Liver (tissue), 9 donors: ENCODE results near the gene NAMPT. TPM values are rescaled to one million over a fixed set of nuclear protein-coding genes. Genes with fewer than 3 reads are reported as not detected.
A peak's percentile ranks its signal among the peaks of the same experiment; 100 is the strongest.

Experiments
- DNase-seq: peaks from one replicate; pipeline ENCODE4 v3.0.0-alpha.2; 2017; ENCODE audit warnings: low spot score
- H3K27ac ChIP-seq, 2 donors: one replicate each; pipeline ENCODE4 v1.7.0; 2013; ENCODE audit warnings: inconsistent platforms in 2 of 2, low read length in 2 of 2, control low read depth in 1 of 2, low read depth in 1 of 2, mild to moderate bottlenecking in 1 of 2
- H3K27me3 ChIP-seq, 4 donors: one replicate each; pipeline versions ENCODE4 v1.6.1 to v1.7.0; 2013; ENCODE audit warnings: low read length in 3 of 4, inconsistent platforms in 1 of 4, mild to moderate bottlenecking in 1 of 4, moderate library complexity in 1 of 4; ENCODE audit not compliant: control insufficient read depth in 4 of 4, insufficient read depth in 4 of 4
- H3K36me3 ChIP-seq, 4 donors: one replicate each; pipeline versions ENCODE4 v1.6.1 to v1.7.0; 2013; ENCODE audit warnings: low read length in 3 of 4, mild to moderate bottlenecking in 3 of 4, low read depth in 1 of 4, moderate library complexity in 1 of 4; ENCODE audit not compliant: control insufficient read depth in 4 of 4, insufficient read depth in 3 of 4
- H3K4me1 ChIP-seq, 4 donors: one replicate each; pipeline versions ENCODE4 v1.6.1 to v1.7.0; 2013; ENCODE audit warnings: low read length in 3 of 4, mild to moderate bottlenecking in 3 of 4, moderate library complexity in 1 of 4; ENCODE audit not compliant: control insufficient read depth in 4 of 4, insufficient read depth in 4 of 4
- H3K4me3 ChIP-seq, 3 donors: one replicate each; pipeline versions ENCODE4 v1.6.1 to v1.7.0; 2013; ENCODE audit warnings: low read length in 3 of 3, control low read depth in 1 of 3, low read depth in 1 of 3, mild to moderate bottlenecking in 1 of 3
- H3K9ac ChIP-seq, 2 donors: one replicate each; pipeline ENCODE4 v1.7.0; 2013; ENCODE audit warnings: low read length in 2 of 2, mild to moderate bottlenecking in 2 of 2, moderate library complexity in 2 of 2, control low read depth in 1 of 2, low read depth in 1 of 2
- H3K9me3 ChIP-seq, 4 donors: one replicate each; pipeline versions ENCODE4 v1.6.1 to v1.7.0; 2013; ENCODE audit warnings: low read length in 3 of 4; ENCODE audit not compliant: control insufficient read depth in 4 of 4
- CTCF ChIP-seq: fragments of 150-350 bp; IDR thresholded peaks from 2 replicates; pipeline ENCODE4 v1.5.1; 2017; ENCODE audit warnings: improper control_type of control experiment, low read depth, low read length; ENCODE audit not compliant: missing input control
- EGR1 ChIP-seq, 2 donors: IDR thresholded peaks; 2 replicates each; pipeline ENCODE4 v1.6.1; 2016 to 2018; ENCODE audit warnings: antibody characterized with exemption in 2 of 2, low read depth in 2 of 2
- FOXA1 ChIP-seq: IDR thresholded peaks from 2 replicates; pipeline ENCODE4 v1.6.1; 2016; ENCODE audit warnings: antibody characterized with exemption
- FOXA2 ChIP-seq: IDR thresholded peaks from 2 replicates; pipeline ENCODE4 v1.6.1; 2016; ENCODE audit warnings: antibody characterized with exemption
- GABPA ChIP-seq, 2 donors: IDR thresholded peaks in 1 of 2; conservative IDR thresholded peaks in 1 of 2; 2 replicates each; pipeline ENCODE4 v1.6.1; 2016; ENCODE audit warnings: antibody characterized with exemption in 2 of 2, mild to moderate bottlenecking in 1 of 2, moderate library complexity in 1 of 2
- HNF4A ChIP-seq, 2 donors: conservative IDR thresholded peaks; 2 replicates each; pipeline ENCODE4 v1.6.1; 2016; ENCODE audit warnings: antibody characterized with exemption in 2 of 2, mild to moderate bottlenecking in 2 of 2
- HNF4G ChIP-seq: IDR thresholded peaks from 2 replicates; pipeline ENCODE4 v1.6.1; 2016; ENCODE audit warnings: antibody characterized with exemption
- JUND ChIP-seq, 2 donors: IDR thresholded peaks; 2 replicates each; pipeline ENCODE4 v1.6.1; 2016; ENCODE audit warnings: antibody characterized with exemption in 2 of 2
- MAX ChIP-seq: IDR thresholded peaks from 2 replicates; pipeline ENCODE4 v1.6.1; 2016; ENCODE audit warnings: antibody characterized with exemption
- NR2F2 ChIP-seq: IDR thresholded peaks from 2 replicates; pipeline ENCODE4 v1.6.1; 2016; ENCODE audit warnings: antibody characterized with exemption
- RAD21 ChIP-seq, 2 donors: IDR thresholded peaks; 2 replicates each; pipeline ENCODE4 v1.6.1; 2016; ENCODE audit warnings: antibody characterized with exemption in 2 of 2, mild to moderate bottlenecking in 2 of 2
- REST ChIP-seq: IDR thresholded peaks from 2 replicates; pipeline ENCODE4 v1.6.1; 2016; ENCODE audit warnings: antibody characterized with exemption, mild to moderate bottlenecking
- RXRA ChIP-seq, 2 donors: IDR thresholded peaks; 2 replicates each; pipeline ENCODE4 v1.6.1; 2017 to 2018; ENCODE audit warnings: antibody characterized with exemption in 2 of 2, mild to moderate bottlenecking in 1 of 2
- SP1 ChIP-seq: IDR thresholded peaks from 2 replicates; pipeline ENCODE4 v1.6.1; 2018; ENCODE audit warnings: antibody characterized with exemption, mild to moderate bottlenecking
- TAF1 ChIP-seq: conservative IDR thresholded peaks from 2 replicates; pipeline ENCODE4 v1.6.1; 2016; ENCODE audit warnings: antibody characterized with exemption, mild to moderate bottlenecking
- YY1 ChIP-seq: IDR thresholded peaks from 2 replicates; pipeline ENCODE4 v1.6.1; 2016; ENCODE audit warnings: antibody characterized with exemption, mild to moderate bottlenecking
- WGBS: extraction: QIAGEN DNeasy Blood & Tissue Kit; methylation state at CpG from one replicate; pipeline ENCODE4 v1.1.7; 2013; 5-methylcytosine and 5-hydroxymethylcytosine counted together
- polyA plus RNA-seq, 2 donors: library from polyadenylated mRNA; stranded (reverse) in 1 of 2; unstranded in 1 of 2; fragments of 200-250 nt in 1 of 2; fragments of >200 nt in 1 of 2; fragmentation: Nextera tagmentation in 1 of 2; extraction: Ambion mirVana in 1 of 2; gene quantifications; one replicate each; pipeline versions ENCODE4 v1.2.1 to v1.2.3, GENCODE V29; 2013 to 2015
- total RNA-seq, 2 donors: library from RNA; depleted of rRNA; stranded (reverse); fragments of >200 nt; gene quantifications; one replicate each; pipeline ENCODE4 v1.2.3, GENCODE V29; 2014
- TF ChIP-seq, protein P1 (sequence below): IDR thresholded peaks from 2 replicates; pipeline ENCODE4 v1.6.1; 2016; ENCODE audit warnings: antibody characterized with exemption
- TF ChIP-seq, protein P2 (sequence below): IDR thresholded peaks from 2 replicates; pipeline ENCODE4 v1.6.1; 2016; ENCODE audit warnings: antibody characterized with exemption
- donor health status: healthy.
- donor health status: healthy.
- donor health status: healthy.
- donor health status: healthy.
- donor health status: healthy.

NAMPT gene
- total and polyA plus RNA-seq, 4 donors, result 20.8 to 444 (median 160) TPM

- Histone ChIP-seq H3K9ac (peak overlapping the region in 1 of 2 donors; percentile 87), H3K27ac (peak overlapping the region in 1 of 2 donors; percentile 20), H3K4me3 (no peak overlapping the region), H3K9me3 (no peaks in the 10 kb centered on the region), H3K27me3 (no peaks in the 10 kb centered on the region), H3K36me3 (peaks cover 2 to 80% (median 69%) of the 10 kb centered on the region in 4 donors), H3K4me1 (peaks cover 4 to 45% (median 15%) of the 10 kb centered on the region in 4 donors)
- 77% methylated on average over 1 of the region's 1 CpG for WGBS
- no peak for DNase-seq
- TF ChIP-seq RXRA (IDR thresholded peaks at IDR 0.05) (no peak), TAF1 (no peak), EGR1 (IDR thresholded peaks at IDR 0.05; ENCODE audit: low read depth in 2 of 2) (no peak), RAD21 (IDR thresholded peaks at IDR 0.05) (no peak), FOXA1 (no peak), HNF4A (conservative IDR thresholded peaks at IDR 0.05) (no peak), FOXA2 (no peak), HNF4G (no peak)
- TF ChIP-seq, protein P1, sequence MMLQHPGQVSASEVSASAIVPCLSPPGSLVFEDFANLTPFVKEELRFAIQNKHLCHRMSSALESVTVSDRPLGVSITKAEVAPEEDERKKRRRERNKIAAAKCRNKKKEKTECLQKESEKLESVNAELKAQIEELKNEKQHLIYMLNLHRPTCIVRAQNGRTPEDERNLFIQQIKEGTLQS, result no peak
- TF ChIP-seq, protein P2, sequence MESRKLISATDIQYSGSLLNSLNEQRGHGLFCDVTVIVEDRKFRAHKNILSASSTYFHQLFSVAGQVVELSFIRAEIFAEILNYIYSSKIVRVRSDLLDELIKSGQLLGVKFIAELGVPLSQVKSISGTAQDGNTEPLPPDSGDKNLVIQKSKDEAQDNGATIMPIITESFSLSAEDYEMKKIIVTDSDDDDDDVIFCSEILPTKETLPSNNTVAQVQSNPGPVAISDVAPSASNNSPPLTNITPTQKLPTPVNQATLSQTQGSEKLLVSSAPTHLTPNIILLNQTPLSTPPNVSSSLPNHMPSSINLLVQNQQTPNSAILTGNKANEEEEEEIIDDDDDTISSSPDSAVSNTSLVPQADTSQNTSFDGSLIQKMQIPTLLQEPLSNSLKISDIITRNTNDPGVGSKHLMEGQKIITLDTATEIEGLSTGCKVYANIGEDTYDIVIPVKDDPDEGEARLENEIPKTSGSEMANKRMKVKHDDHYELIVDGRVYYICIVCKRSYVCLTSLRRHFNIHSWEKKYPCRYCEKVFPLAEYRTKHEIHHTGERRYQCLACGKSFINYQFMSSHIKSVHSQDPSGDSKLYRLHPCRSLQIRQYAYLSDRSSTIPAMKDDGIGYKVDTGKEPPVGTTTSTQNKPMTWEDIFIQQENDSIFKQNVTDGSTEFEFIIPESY, result no peak
Measured at GRCh38 chr7:106255246-106255645, 29.5 kb downstream of the NAMPT start.

GRCh38 chr7:106254525-106255116 lies 30.2 kb downstream of the NAMPT start:
- no peak overlapping the region for H3K9ac ChIP-seq
- no peak overlapping the region for H3K27ac ChIP-seq
- no peaks in the 10 kb centered on the region for H3K27me3 ChIP-seq
- peaks cover 2 to 76% (median 65%) of the 10 kb centered on the region in 4 donors for H3K36me3 ChIP-seq
- no peak overlapping the region for H3K4me3 ChIP-seq
- 93% methylated on average over 4 of the region's 4 CpGs for WGBS
- peaks cover 4 to 45% (median 13%) of the 10 kb centered on the region in 4 donors for H3K4me1 ChIP-seq
- no peak for TF ChIP-seq SP1
- TF ChIP-seq MAX, result no peak
- TF ChIP-seq JUND (IDR thresholded peaks at IDR 0.05), result no peak
- no peak for TF ChIP-seq RXRA (IDR thresholded peaks at IDR 0.05)
- TF ChIP-seq REST, result no peak
- TF ChIP-seq, protein P2, result no peak
- TF ChIP-seq GABPA (IDR thresholded peaks at IDR 0.05 in 1 of 2, conservative IDR thresholded peaks at IDR 0.05 in 1 of 2), result no peak
- no peak for TF ChIP-seq NR2F2
- no peak for TF ChIP-seq TAF1
- no peak for TF ChIP-seq HNF4G
- no peak for TF ChIP-seq FOXA1
- TF ChIP-seq, protein P1, result no peak
- no peak for TF ChIP-seq CTCF
- TF ChIP-seq YY1, result no peak
- no peak for TF ChIP-seq FOXA2
- no peaks in the 10 kb centered on the region for H3K9me3 ChIP-seq
- DNase-seq, result no peak
